GM21447 (cell line): ENCODE measurements around the gene BTK.

Source experiments
- ATAC-seq: cut with Tn5 transposase; IDR thresholded peaks from one replicate; pipeline ENCODE4 v1.9.1; 2021; ENCODE audit not compliant: unreplicated experiment

The BTK gene

DNA sequence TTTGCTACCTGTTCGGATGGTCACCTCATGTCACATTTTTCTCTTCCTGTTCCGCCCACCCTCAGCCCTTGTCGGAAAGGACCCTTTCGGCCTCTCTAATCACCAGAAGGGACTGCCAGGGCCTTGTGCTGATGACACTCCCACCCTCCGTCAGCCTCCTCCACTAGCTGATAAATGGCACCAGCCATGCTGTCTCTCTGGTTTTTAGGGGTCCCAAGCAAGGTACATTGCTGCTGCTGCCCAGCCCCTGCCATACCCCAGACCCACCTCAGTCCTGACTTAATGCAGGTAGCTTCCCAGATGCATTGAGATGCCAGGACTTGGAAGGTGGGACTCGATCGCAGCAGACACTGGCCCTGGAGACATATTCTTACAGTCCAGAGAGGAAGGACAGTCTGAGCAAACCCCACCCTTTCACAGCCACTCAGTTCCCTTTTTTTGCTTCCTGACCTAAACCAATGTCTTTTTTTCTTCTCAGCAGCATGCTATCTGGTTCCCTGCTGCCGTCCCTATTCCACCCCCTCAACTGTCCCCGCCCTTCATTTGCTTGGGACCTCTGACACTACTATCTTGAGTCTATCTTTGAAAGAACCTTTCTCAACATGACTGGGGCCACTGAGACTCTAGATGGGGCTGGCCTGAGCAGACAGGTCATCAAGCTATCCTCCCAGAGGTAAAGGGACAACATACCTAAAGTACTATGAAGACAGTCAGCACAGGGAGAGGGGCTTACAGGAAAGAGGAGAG lies at the start of gene BTK:
Gene BTK, minus strand, starts transcription at position 397 of the 747 bp plus-strand sequence. CDS start 10,907 bp downstream, outside the sequence.
- ATAC-seq, result peak; percentile 59

DNA sequence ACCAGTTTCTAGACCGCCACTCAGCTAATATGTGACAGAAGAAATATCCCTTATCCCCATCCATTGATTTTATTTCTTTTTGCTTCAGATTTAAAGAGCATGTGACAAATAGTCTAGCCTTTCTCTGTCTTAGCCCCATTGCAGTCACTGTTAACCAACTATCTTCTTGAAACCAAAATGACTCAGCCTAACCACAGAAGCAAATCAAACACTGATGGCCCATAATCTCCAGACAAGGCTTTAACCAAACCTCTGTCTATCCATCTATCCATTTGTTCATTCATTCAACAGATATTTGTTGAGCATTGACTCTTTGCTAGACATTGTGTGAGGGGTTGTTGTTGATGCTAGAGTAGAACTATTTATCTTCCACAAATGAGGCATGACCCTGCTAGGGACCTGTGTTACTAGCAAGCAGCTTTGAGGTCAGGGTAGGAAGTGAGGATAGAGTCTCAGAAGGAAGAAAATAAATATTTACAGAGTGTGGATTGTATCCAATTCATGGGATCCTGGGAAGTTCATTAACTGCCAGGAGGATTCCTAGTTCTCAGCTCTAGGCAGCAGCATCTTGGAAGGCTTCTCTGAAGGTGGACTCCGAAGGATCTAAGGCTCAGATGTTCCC lies 44.6 kb upstream of the BTK start:
- peak; percentile 98 for ATAC-seq

DNA sequence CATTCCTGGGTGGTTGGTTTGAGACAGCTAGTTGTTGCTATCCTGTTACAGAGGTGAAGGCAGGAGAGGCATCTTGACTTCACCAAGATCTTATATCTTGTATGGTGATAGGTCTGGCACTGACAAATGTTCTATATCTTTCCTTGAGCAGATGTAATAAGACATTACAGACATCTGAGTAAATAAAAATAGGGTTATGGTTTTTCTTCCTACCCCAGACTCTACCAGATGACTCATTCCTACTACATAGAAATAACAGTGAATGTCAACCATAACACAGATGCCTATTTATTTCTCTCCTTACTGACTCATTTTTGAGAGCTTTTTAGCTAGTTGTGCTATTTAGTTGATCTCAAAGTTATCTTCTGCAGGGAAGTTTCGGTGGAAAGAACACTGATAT lies 43.9 kb upstream of the BTK start:
- no peak for ATAC-seq

DNA sequence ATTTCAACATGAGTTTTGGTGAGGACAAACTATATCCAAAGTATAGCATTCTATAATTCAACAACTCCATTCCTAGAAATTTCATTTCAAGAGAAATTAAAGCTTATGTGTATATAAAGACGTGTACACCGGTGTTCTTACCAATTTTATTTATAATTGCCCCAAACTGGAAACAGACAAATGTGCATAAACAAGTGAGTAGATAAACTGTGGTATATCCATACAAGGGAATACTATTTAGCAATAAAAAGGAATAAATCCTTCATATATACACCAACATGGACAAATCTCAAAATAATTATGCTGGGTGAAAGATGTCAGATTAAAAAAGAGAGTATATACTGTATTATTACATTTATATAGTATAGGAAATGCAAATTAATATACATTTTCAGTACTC lies 42.0 kb upstream of the BTK start:
- no peak for ATAC-seq

DNA sequence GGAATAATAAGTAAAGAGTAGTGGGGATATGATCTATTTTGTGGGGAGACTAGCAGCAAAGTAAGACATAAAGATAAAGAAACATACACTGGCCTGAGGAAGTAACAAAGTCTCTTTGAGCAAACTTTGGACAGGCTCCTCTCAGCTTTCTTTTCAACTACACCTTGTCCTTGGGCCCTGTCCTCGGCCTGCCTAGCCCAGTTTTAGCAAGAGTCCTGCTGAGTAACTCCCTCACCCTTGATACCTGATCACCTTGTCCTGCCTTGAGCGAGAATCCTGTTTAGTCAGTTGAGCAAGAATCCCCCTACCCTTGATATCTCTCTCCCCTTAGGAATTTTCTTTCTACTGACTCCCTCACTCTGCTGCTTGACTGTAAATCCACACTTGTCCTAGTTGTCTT lies 33.5 kb upstream of the BTK start:
- ATAC-seq, result no peak

DNA sequence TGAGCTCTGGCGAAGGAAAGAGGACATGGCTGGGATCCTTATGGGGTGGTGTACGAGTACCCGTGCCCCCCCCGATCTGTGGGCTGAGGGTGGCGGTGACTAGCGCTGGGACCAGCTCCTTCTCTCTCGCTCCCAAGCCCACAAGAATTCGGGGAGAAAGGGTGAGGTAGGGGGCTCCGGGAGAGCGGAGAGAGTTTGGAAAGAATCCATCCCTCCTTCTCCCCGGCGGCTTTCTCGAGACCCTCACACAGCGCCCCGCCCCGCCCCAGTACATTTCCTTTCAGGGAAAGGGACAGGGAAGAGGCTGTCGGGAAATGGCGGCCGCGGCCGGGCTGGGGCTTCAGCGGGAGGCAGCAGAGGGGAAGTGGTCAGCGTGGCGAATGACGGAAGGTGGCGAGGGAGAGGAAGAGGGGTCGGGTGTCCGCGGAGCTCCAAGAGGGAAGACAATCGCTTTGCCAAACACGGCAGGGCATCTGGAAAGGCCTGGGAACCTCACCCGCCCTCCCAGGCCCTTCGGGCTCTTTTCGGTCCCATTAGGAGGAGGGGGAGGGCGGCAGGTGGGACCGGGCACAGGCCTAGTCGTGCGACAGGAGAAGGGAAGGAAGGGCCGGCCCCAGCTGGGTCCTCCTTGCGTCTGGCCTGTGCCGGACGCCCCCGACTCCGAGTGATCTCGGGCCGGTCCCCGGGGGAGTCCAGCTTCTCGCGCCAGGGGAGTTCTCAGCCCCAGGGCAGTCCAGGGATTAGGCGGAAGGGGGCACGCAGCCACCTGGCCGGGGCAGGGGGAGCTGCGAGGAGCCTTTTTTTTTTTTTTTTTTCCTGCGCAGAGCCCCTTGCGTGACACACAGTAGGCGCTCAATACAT lies 32.2 kb upstream of the BTK start:
- ATAC-seq, result peak; percentile 50

DNA sequence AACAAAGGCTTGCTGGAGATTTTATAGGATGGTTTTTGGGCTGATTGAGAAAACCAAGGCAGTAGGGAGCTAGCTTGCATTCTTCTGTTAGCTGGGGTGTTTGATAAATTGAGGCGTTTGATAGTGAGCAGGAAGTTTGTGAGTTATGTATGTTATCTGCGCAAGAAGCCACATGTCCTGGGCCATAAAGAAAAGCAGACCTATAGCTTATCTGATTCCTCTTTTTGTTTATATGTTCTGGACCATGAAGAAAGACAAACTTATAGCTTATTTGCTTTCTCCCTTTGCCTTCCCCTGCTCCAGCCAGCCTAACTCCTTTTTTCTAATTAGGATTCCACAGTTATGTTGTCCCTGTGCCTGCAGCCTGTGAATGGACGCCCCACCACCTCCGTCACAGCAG lies 31.2 kb upstream of the BTK start:
- no peak for ATAC-seq

DNA sequence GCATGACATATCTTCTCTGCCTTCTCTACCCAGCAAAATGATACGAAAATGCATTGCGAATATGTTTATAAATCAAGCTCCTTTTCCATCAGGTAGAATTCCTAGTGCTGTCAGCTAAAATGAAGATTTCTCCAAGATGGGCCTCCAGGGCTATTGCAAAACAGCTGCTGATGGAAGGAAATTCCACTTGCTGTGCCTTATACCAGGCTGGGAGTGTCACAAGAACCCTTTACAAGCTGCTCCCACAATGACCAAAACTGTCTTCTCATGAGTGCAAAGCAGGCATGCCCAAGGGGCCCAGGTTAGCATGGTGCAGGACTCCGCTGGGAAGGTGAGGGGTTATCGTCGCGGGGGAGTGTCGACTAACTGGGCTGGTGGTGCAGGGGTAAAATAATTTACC lies 30.7 kb upstream of the BTK start:
- no peak for ATAC-seq

DNA sequence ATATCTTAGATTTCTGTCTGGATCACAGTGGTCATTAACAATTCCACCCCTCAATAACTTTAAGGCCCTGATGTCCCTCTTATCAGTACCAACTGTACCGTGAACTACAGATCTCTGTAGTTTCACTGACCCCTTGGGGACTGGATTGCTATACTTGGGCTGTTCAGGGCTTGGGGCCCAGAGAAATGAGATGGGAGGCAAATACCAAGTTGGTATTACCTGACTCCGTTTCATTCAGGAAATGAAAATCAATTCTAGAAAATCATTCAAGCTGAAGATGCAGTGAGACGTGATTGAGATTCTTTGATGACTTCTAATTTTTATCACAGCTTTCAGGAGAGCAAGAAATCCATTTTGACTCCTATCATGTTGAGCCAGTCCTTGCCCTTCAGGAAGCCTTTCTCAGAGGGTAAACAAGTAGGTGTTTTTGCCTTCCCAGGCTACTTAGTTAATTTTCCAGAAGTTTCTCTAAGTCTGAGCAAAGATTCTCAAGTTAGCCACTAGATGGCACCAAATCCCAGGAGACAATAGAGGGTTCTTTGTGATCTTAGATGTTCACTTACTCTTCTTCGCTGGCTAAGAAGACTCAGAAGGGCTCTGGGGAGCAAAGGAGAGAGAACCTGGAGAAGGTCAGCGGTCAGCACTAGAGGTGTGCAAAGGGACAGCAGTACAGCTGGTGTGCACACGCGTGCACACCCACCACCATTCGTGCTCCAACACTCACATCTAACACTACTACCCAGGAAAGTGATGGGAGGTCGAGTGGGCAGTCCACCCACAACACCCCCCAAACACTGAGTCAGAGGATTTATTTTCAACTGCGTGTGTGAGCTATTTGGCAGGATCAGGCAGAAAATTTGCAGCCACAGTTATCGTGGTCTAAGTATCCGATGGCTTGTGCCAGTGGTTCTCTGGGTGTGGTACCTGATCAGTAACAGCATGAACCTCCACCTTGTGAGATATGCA lies 29.5 kb upstream of the BTK start:
- peak; percentile 61 for ATAC-seq

DNA sequence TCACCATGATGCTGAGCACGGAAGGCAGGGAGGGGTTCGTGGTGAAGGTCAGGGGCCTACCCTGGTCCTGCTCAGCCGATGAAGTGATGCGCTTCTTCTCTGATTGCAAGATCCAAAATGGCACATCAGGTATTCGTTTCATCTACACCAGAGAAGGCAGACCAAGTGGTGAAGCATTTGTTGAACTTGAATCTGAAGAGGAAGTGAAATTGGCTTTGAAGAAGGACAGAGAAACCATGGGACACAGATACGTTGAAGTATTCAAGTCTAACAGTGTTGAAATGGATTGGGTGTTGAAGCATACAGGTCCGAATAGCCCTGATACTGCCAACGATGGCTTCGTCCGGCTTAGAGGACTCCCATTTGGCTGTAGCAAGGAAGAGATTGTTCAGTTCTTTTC lies 26.0 kb upstream of the BTK start:
- ATAC-seq, result no peak

DNA sequence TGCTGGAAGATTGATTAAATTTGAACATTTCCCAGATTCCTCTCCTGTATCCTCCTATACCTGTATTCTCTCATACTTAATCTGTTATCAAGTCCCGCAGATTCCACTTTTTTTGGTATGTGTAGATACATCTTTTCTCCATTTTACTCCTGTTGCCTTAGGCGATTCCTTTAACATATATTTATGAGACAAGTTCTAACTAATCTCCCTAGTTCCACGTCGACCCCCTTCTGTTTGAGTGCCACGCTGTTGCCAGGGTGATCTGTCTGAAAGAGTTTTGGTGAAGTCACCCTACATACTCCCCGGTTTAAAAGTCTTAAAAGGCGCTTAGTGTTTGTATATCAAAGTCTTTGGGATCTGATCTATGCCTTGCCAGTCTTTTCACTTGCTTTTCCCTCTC lies 24.5 kb upstream of the BTK start:
- no peak for ATAC-seq

DNA sequence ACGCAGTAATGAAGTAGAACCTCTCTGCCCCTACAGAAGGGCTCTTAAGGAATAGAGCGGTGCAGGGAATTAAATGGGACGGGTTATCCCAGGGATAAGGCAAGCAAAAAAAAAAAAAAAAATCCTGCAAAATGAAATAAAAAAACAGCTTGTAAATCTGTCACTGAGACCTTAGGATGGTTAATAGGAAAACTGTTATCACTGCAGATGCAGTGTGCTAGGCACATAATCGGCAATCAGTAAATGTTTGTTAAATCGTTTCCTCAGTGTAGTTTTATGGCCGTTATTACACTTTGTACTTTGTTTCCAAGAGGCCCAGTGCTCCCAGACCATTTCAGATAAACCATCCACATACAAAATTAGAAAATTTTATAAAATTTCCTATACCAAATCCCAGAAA lies 23.1 kb upstream of the BTK start:
- ATAC-seq, result no peak

DNA sequence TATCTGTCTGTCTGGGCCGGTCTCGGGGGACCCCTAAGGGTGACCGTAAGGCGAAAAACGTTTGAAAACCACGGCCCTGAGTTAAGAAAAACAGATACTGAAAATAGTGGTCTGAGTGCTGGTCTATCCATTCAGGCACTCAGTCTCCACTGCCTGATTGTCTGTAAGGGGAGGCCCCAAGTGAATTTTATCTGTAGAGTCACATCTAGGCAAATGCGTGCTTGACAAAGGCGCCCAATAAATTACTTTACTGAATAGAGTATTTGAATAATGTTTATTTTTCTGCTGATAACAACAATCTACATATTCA lies 22.5 kb upstream of the BTK start:
- ATAC-seq, result no peak

DNA sequence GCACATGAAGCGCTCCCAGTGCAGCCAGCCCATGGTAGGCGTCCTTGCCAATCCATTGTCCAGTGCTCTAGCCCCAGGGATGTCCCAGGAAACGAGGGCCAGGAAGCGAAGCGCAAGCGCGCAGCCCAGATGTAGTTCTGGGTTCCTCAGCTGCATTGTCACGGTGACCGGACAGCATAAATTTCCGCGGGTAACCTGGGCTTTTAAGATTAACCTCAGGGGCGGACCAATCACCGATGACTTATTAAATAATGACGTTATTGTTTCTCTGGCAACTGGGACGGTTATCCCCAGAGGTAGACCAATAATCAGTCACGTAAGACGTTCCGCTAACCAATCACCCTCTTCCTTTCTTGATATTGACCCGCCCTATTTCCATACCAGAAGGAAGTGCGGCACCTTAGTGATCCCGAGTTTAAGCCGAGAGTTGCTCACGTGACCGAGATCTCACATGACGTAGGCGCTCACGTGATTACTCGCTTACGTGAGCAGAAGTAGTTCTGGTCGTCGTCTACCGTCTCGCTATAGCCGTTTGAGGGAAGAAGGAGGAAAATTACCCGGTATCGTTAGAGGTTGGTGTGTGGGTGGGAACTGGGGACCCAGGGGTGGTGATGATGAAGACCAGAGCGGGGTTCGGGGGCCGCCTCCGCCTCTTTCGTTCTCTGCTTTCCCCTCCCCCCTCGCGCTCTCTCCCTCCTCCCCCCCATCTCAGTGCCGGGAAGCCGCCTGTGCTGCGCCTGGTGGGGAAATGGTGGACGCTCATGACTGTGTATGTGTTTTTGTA lies 21.9 kb upstream of the BTK start, which contains the start of the genes GLA and HNRNPH2:
Gene GLA, minus strand, starts transcription at position 178 of the 784 bp plus-strand sequence. Its CDS starts 22 bp downstream, at position 156.
Gene HNRNPH2, plus strand, starts transcription at position 475 of the 784 bp plus-strand sequence. CDS start 3,767 bp downstream, outside the sequence.
- ATAC-seq, result peak; percentile 94

DNA sequence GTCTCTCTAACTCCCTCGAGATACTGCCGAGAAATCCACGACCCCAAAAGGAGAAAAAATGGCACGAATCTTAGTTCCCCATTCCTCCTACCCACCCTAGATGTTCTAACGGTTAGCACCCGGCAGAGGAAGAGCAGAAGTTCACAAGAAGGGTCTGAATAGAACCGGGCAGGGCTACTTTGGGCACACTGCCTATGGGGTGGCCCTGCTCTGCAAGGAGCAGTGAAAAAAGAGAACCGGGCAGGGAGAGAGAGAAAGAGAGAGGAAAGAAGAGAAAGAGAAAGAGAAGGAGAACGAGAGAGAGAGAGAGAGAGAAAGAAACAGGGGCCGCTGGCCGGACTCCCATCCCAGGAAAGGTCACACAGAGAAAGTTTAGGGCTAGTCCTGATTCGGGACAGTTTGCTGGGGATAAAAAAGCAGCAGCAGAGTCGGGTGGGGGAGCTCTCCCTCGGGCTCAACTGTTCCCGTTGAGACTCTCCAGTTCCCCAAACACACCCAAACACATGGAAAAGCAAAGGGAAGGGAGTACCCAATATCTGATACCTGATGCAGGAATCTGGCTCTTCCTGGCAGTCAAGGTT lies 21.3 kb upstream of the BTK start:
- no peak for ATAC-seq

DNA sequence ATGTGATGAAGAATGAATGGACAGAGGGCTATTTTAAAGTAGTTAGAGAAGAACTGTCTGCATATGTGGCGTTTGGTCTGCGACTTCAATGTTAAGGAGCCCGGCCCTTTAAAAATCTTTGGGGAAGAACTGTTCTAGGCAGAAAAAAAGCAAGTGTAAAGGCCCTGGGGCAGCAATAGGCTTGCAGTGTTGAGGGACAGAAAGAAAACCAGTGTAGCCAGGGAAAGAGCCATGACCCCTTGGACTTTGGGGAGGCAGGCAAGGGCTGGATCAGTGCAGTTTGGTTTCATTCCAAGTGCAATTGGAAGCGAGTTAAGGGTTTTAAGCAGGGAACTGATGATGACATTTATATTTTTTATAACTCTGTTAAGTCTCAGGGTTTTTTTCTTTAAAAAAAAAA lies 13.8 kb upstream of the BTK start:
- no peak for ATAC-seq

DNA sequence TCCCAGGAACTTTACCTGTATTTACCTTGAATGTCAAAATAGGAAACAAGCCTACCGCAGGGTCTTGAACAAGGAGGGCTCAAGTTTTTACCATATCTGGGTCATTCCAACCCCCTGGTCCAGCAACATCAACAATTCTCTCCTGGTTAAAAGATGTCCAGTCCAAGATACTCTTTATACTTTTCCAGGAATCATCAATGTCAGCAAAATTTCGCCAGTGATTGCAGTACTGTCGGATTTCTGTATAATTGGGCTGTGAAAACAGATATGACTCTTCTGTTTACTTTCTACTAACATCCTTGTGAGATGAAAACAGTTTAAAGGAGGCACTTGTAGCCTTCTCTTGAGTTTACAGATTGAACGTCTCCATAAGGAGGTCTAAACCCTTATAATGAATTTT lies 12.7 kb upstream of the BTK start:
- ATAC-seq, result no peak

DNA sequence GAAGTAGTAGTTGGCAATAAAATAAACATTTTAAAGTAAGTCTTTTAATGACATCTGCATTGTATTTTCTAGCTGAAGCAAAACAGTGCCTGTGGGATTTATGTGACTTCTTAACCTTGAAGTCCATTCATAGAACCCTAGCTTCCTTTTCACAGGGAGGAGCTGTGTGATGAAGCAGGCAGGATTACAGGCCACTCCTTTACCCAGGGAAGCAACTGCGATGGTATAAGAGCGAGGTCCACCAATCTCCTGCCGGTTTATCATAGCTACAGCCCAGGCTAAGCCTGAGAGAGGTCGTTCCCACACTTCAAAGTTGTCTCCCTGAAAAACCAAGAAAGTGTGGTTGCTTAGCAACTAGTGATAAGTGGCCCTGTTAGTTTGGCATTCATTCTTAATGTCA lies 11.8 kb upstream of the BTK start:
- ATAC-seq, result no peak

DNA sequence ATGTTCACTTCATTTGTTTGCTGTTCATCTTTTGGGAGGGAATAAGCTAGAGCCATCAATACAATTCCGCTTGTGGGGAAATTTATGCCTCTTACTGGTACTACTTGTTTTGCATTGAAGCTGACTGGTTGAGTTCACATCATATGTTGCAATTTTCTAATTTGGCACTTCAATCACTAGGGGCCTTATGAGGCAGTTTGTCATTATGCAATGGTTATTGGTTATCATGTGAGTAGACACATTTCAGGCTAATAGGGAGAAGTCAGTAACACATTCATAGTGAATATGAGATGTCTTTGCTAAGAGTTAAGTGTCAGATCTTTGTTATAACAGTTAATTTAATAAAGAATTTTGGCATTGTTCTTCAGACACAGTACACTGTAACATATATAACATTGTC lies 9.8 kb upstream of the BTK start:
- ATAC-seq, result no peak

DNA sequence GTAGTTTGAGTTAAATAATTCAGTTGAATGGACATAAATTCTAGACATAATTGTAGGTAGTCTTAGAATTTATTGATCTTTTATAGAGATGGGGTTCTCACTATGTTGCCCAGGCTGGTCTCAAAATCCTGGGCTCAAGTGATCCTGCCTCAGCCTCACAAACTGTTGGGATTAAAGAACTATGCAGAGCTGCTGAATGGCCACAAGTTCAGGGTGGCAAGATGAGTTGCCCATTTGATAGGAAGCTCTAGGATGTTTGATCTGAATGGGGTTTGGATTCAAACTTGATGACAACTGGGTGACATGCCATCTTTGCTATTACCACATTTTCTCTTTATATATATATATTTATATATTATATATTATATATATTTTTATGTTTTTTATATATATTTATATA lies 8.4 kb upstream of the BTK start:
- ATAC-seq, result no peak
